ENCODE results near the gene TSC22D1.

- TF ChIP-seq CTCF (IDR thresholded peaks at IDR 0.05) (no peak), POLR2A (IDR thresholded peaks at IDR 0.05) (no peak)
Measured at GRCh38 chr13:44555207-44555606, 20.9 kb downstream of the TSC22D1 start.

All from Peyer's patch (tissue), 4 donors.